K562 (cell line): ENCODE measurements around the gene TBX10. TPM values are rescaled to one million over a fixed set of nuclear protein-coding genes. Genes with fewer than 3 reads are reported as not detected.

Experiments used
- CBX1 ChIP-seq: sonication (generic); IDR thresholded peaks from 2 replicates; pipeline ENCODE4 v1.6.1; 2016; ENCODE audit warnings: antibody characterized with exemption, low read depth, mild to moderate bottlenecking
- CEBPB ChIP-seq: fragments of 450-650 bp; IDR thresholded peaks from 2 replicates; pipeline ENCODE4 v1.6.1; 2016; ENCODE audit warnings: missing genetic modification characterization, missing compliant biosample characterization
- CHAMP1 ChIP-seq: fragments of 450-650 bp; IDR thresholded peaks from 2 replicates; pipeline ENCODE4 v1.6.1; 2016; ENCODE audit warnings: mild to moderate bottlenecking
- HMGN3 ChIP-seq: IDR thresholded peaks from 2 replicates; pipeline ENCODE4 v1.6.1; 2011; ENCODE audit warnings: borderline replicate concordance, low read depth, mild to moderate bottlenecking, mixed read lengths, low read length; ENCODE audit not compliant: insufficient read length; ENCODE audit errors: extremely low read depth
- KLF10 ChIP-seq: fragments of 250-450 bp; sonication (Bioruptor Pico); IDR thresholded peaks from 2 replicates; pipeline ENCODE4 v1.6.1; 2021; ENCODE audit warnings: matching md5 sums
- NFXL1 ChIP-seq: fragments of 450-650 bp; formaldehyde crosslinking; IDR thresholded peaks from 2 replicates; pipeline ENCODE4 v1.4.0; 2021; ENCODE audit warnings: mild to moderate bottlenecking
- PCBP2 ChIP-seq: fragments of 200-400 bp; formaldehyde crosslinking; IDR thresholded peaks from 2 replicates; pipeline ENCODE4 v1.6.1; 2018; ENCODE audit warnings: low read length, low read depth, mild to moderate bottlenecking, moderate library complexity; ENCODE audit not compliant: poor library complexity, severe bottlenecking
- POLR2AphosphoS2 ChIP-seq: IDR thresholded peaks from 2 replicates; pipeline ENCODE4 v1.6.1; 2012; ENCODE audit warnings: low read length, improper control_type of control experiment
- PTBP1 ChIP-seq: fragments of 200-400 bp; formaldehyde crosslinking; IDR thresholded peaks from 2 replicates; pipeline ENCODE4 v1.6.1; 2017; ENCODE audit warnings: low read depth, low read length
- SP1 ChIP-seq: sonication (generic); formaldehyde crosslinking; IDR thresholded peaks from 2 replicates; pipeline ENCODE4 v1.8.1; 2022; ENCODE audit warnings: mild to moderate bottlenecking, missing genetic modification reagents
- STAG1 ChIP-seq: sonication (generic); formaldehyde crosslinking; IDR thresholded peaks from 2 replicates; pipeline ENCODE4 v1.5.0; 2020; ENCODE audit warnings: missing genetic modification reagents, borderline replicate concordance
- TCF15 ChIP-seq: fragments of 250-450 bp; sonication (Bioruptor Pico); IDR thresholded peaks from 2 replicates; pipeline ENCODE4 v1.8.0; 2022; ENCODE audit warnings: moderate library complexity, mild to moderate bottlenecking, inconsistent platforms
- TEAD4 ChIP-seq, 2 experiments: sonication (generic) in 1 of 2; formaldehyde crosslinking in 1 of 2; IDR thresholded peaks; 2 replicates each; pipeline versions ENCODE4 v1.6.1 to v1.8.0; 2012 to 2022; ENCODE audit warnings: borderline replicate concordance in 1 of 2, inconsistent platforms in 1 of 2, low read length in 1 of 2, mild to moderate bottlenecking in 1 of 2, missing genetic modification reagents in 1 of 2
- TRIM24 ChIP-seq, 2 experiments: fragments of 450-650 bp; IDR thresholded peaks; 2 replicates each; pipeline ENCODE4 v1.6.1; 2016
- ZC3H8 ChIP-seq: fragments of 450-650 bp; IDR thresholded peaks from 2 replicates; pipeline ENCODE4 v1.6.1; 2017
- ZNF121 ChIP-seq: sonication (generic); formaldehyde crosslinking; conservative IDR thresholded peaks from 2 replicates; pipeline ENCODE4 v1.8.0; 2022; ENCODE audit warnings: missing genetic modification reagents
- ZNF583 ChIP-seq: fragments of 250-450 bp; sonication (Bioruptor Pico); IDR thresholded peaks from 2 replicates; pipeline ENCODE4 v1.4.0; 2020
- polyA plus RNA-seq, 8 experiments: library from polyadenylated mRNA; depleted of rRNA in 4 of 8; stranded (reverse) in 5 of 8; unstranded in 3 of 8; fragments of >200 nt; fragmentation: Nextera tagmentation in 2 of 8; fragmentation: Illumina TruSeq in 1 of 8; extraction: Ambion mirVana in 2 of 8; extraction: Trizol in 1 of 8; gene quantifications; 2 replicates each; pipeline versions ENCODE4 v1.2.1 to v1.2.3, GENCODE V29; 2011 to 2014; ENCODE audit warnings: inconsistent platforms in 1 of 8, missing spikeins in 1 of 8
- total RNA-seq, 7 experiments: library from RNA; depleted of rRNA in 6 of 7; stranded (reverse); fragments of >200 nt in 6 of 7; fragmentation: Illumina TruSeq in 2 of 7; extraction: Trizol in 2 of 7; gene quantifications; 2 replicates each; pipeline versions ENCODE4 v1.2.1 to v1.2.3, GENCODE V29; 2011 to 2021; ENCODE audit warnings: low replicate concordance in 1 of 7
- TF ChIP-seq, protein P1 (sequence below): fragments of 450-650 bp; IDR thresholded peaks from one replicate; pipeline ENCODE4 v1.6.1; 2018; ENCODE audit warnings: mild to moderate bottlenecking, moderate library complexity; ENCODE audit not compliant: partially characterized antibody
- TF ChIP-seq, protein P2 (sequence below): fragments of 250-450 bp; sonication (Bioruptor Pico); IDR thresholded peaks from 2 replicates; pipeline ENCODE4 v1.5.0; 2021; ENCODE audit warnings: mild to moderate bottlenecking, moderate library complexity

TBX10 gene
- total and polyA plus RNA-seq, 9 of the 15 experiments (the other 6 are each of a cell fraction or from before 2014, with no cell fraction given), result not detected

- TF ChIP-seq NFXL1 (CRISPR knock-in tag), result no peak
- TF ChIP-seq STAG1 (CRISPR knock-in tag), result 0 out of 2 replicates have a peak, but pooled peaks have one; percentile 23
- TF ChIP-seq HMGN3, result peak; percentile 46
- no peak for TF ChIP-seq CBX1
- no peak for TF ChIP-seq ZNF583 (CRISPR knock-in tag)
- TF ChIP-seq CHAMP1, result no peak
- no peak for TF ChIP-seq TRIM24 (IDR thresholded peaks at IDR 0.05)
- TF ChIP-seq PTBP1, result no peak
- TF ChIP-seq CEBPB (tag), result no peak
- no peak for TF ChIP-seq TCF15 (CRISPR knock-in tag)
- peak; percentile 28; the same call in 1 of the 2 replicates for TF ChIP-seq SP1 (CRISPR knock-in tag)
- TF ChIP-seq KLF10 (CRISPR knock-in tag), result no peak
- TF ChIP-seq TEAD4 (IDR thresholded peaks at IDR 0.05; ENCODE audit: low read length), result peak; percentile 65; the same call in 1 of the 2 replicates
- no peak for TF ChIP-seq TEAD4 (CRISPR knock-in tag; IDR thresholded peaks at IDR 0.05; ENCODE audit: borderline replicate concordance)
- no peak for TF ChIP-seq ZC3H8
- TF ChIP-seq POLR2AphosphoS2, result peak; percentile 59; the same call in 1 of the 2 replicates
- TF ChIP-seq, protein P1, sequence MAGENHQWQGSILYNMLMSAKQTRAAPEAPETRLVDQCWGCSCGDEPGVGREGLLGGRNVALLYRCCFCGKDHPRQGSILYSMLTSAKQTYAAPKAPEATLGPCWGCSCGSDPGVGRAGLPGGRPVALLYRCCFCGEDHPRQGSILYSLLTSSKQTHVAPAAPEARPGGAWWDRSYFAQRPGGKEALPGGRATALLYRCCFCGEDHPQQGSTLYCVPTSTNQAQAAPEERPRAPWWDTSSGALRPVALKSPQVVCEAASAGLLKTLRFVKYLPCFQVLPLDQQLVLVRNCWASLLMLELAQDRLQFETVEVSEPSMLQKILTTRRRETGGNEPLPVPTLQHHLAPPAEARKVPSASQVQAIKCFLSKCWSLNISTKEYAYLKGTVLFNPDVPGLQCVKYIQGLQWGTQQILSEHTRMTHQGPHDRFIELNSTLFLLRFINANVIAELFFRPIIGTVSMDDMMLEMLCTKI, result no peak
- TF ChIP-seq ZNF121 (CRISPR knock-in tag), result no peak
- TF ChIP-seq, protein P2, sequence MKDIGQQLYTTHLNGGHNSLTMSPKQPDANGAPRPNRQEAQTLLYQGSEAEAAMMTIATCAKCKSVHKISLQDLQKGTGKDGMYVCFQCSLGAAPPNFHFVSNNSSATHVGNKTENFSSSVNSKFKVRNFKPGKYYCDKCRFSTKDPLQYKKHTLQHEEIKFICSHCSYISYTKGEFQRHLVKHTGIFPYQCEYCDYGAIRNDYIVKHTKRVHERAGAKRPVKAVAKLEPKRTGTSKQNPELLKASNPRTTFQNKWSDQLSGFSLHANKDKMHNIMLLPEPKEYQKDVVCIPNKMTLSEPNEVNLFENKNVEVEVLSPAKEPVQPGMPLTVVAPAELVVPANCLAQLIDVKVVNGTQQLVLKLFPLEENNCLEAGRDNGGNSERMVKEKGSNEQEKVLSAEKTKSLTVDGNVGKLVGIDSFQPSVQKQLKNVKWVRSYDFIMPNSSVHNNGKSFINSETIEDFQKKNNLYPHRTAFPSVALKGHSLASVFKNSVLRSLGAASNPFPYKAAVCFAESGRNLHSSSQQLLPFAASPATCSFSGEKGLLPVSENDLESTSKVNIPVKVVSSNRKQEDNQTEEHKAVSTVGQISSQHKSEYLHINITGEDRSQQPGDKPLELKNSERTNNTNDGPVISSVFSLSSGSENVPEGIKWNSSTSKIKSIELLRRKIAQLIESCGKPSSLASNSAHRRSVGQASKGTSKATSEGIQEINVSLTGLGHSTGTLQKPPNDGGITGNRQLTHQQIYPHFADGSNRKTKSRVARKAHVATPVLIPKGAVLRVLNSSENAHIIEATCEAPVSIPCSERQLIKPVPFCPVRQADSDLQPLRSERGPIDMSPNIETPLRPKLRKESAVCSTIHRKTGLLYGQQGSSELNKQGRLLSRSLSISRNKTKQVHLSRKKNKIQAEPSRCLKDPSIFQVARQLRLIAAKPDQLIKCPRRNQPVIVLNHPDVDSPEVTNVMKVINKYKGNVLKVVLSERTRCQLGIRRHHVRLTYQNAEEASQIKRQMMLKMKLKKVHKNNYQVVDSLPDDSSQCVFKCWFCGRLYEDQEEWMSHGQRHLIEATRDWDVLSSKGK (CRISPR knock-in tag), result no peak
- TF ChIP-seq PCBP2, result no peak
Measured at GRCh38 chr11:67613960-67614715, 25.4 kb downstream of the TBX10 start (continued).
